ENCODE results near the gene MPRIP. TPM values are rescaled to one million over a fixed set of nuclear protein-coding genes. Genes with fewer than 3 reads are reported as not detected.

Gene MPRIP
- polyA plus RNA-seq, 1 donor (not counting 4 experiments of a cell fraction or from before 2014, with no cell fraction given), result 113 TPM

GRCh38 chr17:17097763-17098345, 55.6 kb downstream of the MPRIP start:
- FAIRE-seq, result no peak
- H3K4me1 ChIP-seq (ENCODE audit: control insufficient read depth, extremely low read depth, insufficient read depth, low read length), result peaks cover 16% of the 10 kb centered on the region
- TF ChIP-seq EZH2 (IDR thresholded peaks at IDR 0.05; ENCODE audit: low read length) (no peak), CTCF (optimal IDR thresholded peaks at IDR 0.05 in 1 of 3, IDR thresholded peaks at IDR 0.05 in 1 of 3, conservative IDR thresholded peaks at IDR 0.05 in 1 of 3; ENCODE audit: extremely low read depth in 1 of 3, insufficient read depth in 2 of 3, low read length in 3 of 3) (no peak)

GRCh38 chr17:17098551-17099179, 56.4 kb downstream of the MPRIP start:
- H3K27me3 ChIP-seq (ENCODE audit: control insufficient read depth, extremely low read depth, insufficient read depth, low read length), result no peaks in the 10 kb centered on the region
- no peak overlapping the region for H3K4me3 ChIP-seq (ENCODE audit: control insufficient read depth in 2 of 3, extremely low read depth in 1 of 3, insufficient read depth in 2 of 3, low read depth in 1 of 3, low read length in 3 of 3)
- no peaks in the 10 kb centered on the region for H3K9me3 ChIP-seq (ENCODE audit: control insufficient read depth, low read depth, low read length)
- TF ChIP-seq CTCF (optimal IDR thresholded peaks at IDR 0.05 in 1 of 3, IDR thresholded peaks at IDR 0.05 in 1 of 3, conservative IDR thresholded peaks at IDR 0.05 in 1 of 3; ENCODE audit: extremely low read depth in 1 of 3, insufficient read depth in 2 of 3, low read length in 3 of 3) (no peak), EZH2 (IDR thresholded peaks at IDR 0.05; ENCODE audit: low read length) (no peak)
- peaks cover 3% of the 10 kb centered on the region for H3K9me1 ChIP-seq (ENCODE audit: control insufficient read depth, extremely low read depth, insufficient read depth, low read length)
- H2AFZ ChIP-seq (ENCODE audit: control insufficient read depth, low read length), result no peak overlapping the region
- H4K20me1 ChIP-seq (ENCODE audit: control insufficient read depth, extremely low read depth, insufficient read depth, low read length), result peaks cover 6% of the 10 kb centered on the region
- DNase-seq (ENCODE audit: low read depth, low spot score) (no peak), FAIRE-seq (no peak)
- H3K79me2 ChIP-seq (ENCODE audit: control insufficient read depth, insufficient read depth, low read length), result peaks cover 84% of the 10 kb centered on the region
- no peak overlapping the region for H3K4me2 ChIP-seq (ENCODE audit: control insufficient read depth, extremely low read depth, insufficient read depth, low read depth, low read length)
- peaks cover 16% of the 10 kb centered on the region for H3K4me1 ChIP-seq (ENCODE audit: control insufficient read depth, extremely low read depth, insufficient read depth, low read length)
- H3K27ac ChIP-seq (ENCODE audit: control insufficient read depth, insufficient read depth, low read length), result no peak overlapping the region
- dilution Hi-C loops (cut with MboI; ENCODE audit: extremely low pct_ligation_motif_present, low sequenced_read_pairs), result no loop called here
- H3K9ac ChIP-seq (ENCODE audit: control insufficient read depth, extremely low read depth, insufficient read depth, low read length), result no peak overlapping the region
- peaks cover 17 to 29% of the 10 kb centered on the region in 2 experiments for H3K36me3 ChIP-seq (ENCODE audit: control insufficient read depth in 2 of 2, extremely low read depth in 1 of 2, insufficient read depth in 2 of 2, low read length in 2 of 2)

More at GRCh38 chr17:17097763-17098345, 55.6 kb downstream of the MPRIP start:
- H3K36me3 ChIP-seq (ENCODE audit: control insufficient read depth in 2 of 2, extremely low read depth in 1 of 2, insufficient read depth in 2 of 2, low read length in 2 of 2), result peaks cover 17 to 32% of the 10 kb centered on the region in 2 experiments
- no peak overlapping the region for H2AFZ ChIP-seq (ENCODE audit: control insufficient read depth, low read length)
- H3K9me1 ChIP-seq (ENCODE audit: control insufficient read depth, extremely low read depth, insufficient read depth, low read length), result peaks cover 3% of the 10 kb centered on the region
- H4K20me1 ChIP-seq (ENCODE audit: control insufficient read depth, extremely low read depth, insufficient read depth, low read length), result peaks cover 8% of the 10 kb centered on the region
- no peaks in the 10 kb centered on the region for H3K9me3 ChIP-seq (ENCODE audit: control insufficient read depth, low read depth, low read length)
- H3K4me2 ChIP-seq (ENCODE audit: control insufficient read depth, extremely low read depth, insufficient read depth, low read depth, low read length), result no peak overlapping the region
- no peak overlapping the region for H3K27ac ChIP-seq (ENCODE audit: control insufficient read depth, insufficient read depth, low read length)
- dilution Hi-C loops (cut with MboI; ENCODE audit: extremely low pct_ligation_motif_present, low sequenced_read_pairs), result no loop called here
- peaks cover 84% of the 10 kb centered on the region for H3K79me2 ChIP-seq (ENCODE audit: control insufficient read depth, insufficient read depth, low read length)
- no peak for DNase-seq (ENCODE audit: low read depth, low spot score)
- H3K4me3 ChIP-seq (ENCODE audit: control insufficient read depth in 2 of 3, extremely low read depth in 1 of 3, insufficient read depth in 2 of 3, low read depth in 1 of 3, low read length in 3 of 3), result no peak overlapping the region
- H3K27me3 ChIP-seq (ENCODE audit: control insufficient read depth, extremely low read depth, insufficient read depth, low read length), result no peaks in the 10 kb centered on the region
- no peak overlapping the region for H3K9ac ChIP-seq (ENCODE audit: control insufficient read depth, extremely low read depth, insufficient read depth, low read length)
